PC-3 (cell line): ENCODE measurements around the gene C9.

Experiments
- CTCF ChIP-seq: fragments of 300-600 bp; sonication (generic); conservative IDR thresholded peaks from 2 replicates; pipeline ENCODE4 v1.5.1; 2017; ENCODE audit warnings: antibody characterized with exemption, low read depth, mild to moderate bottlenecking, low read length
- EZH2 ChIP-seq: fragments of 300-600 bp; sonication (generic); IDR thresholded peaks from one replicate; pipeline ENCODE4 v1.6.1; 2017; ENCODE audit warnings: antibody characterized with exemption, mild to moderate bottlenecking, low read length; ENCODE audit not compliant: unreplicated experiment
- EZH2phosphoT487 ChIP-seq: fragments of 300-600 bp; sonication (generic); IDR thresholded peaks from 2 replicates; pipeline ENCODE4 v1.6.1; 2018; ENCODE audit warnings: mild to moderate bottlenecking, antibody characterized with exemption, low read length, borderline replicate concordance

- TF ChIP-seq CTCF: no peak
- TF ChIP-seq EZH2: no peak
- TF ChIP-seq EZH2phosphoT487: no peak
Measured at GRCh38 chr5:39238366-39239105, 125.8 kb downstream of the C9 start.
